ENCODE data around the gene ANKRD17.

DNA sequence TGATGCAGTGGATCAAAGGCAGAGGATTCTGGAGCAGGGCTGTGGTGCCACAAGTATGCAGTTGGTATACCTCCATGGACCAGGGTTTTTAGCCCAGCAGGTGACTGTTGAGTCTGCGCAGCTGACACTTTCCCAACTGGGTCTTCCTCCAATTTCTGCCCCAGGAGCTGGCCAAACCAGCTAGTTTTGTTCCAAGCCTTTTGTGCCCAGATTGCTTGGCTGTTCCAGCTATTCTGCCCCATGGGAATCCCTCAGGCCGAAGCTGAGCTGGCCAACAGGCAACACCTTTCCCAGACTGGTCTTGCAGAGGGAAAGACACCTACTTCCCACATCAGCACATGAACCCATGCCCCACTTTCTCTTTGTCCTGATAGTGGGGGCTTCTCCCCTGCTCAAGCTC is 22.8 kb upstream of the ANKRD17 start:
- TF ChIP-seq SUZ12 (IDR thresholded peaks at IDR 0.05; ENCODE audit: extremely low read depth, insufficient read depth, insufficient read length) (no peak), YY1 (IDR thresholded peaks at IDR 0.05; ENCODE audit: insufficient read depth, insufficient read length) (no peak), ZNF274 (IDR thresholded peaks at IDR 0.05; ENCODE audit: low read depth, low read length) (no peak)

All from NT2/D1 (cell line).